ENCODE measurements around the gene MBOAT2. TPM values are rescaled to one million over a fixed set of nuclear protein-coding genes. Genes with fewer than 3 reads are reported as not detected.
"Not testable (repeated sequence)": the region's sequence is repeated elsewhere in the genome, so short reads cannot be mapped to it uniquely, and the experiment has no call there.

MBOAT2 gene
- total and polyA plus RNA-seq, 5 experiments from 2014 or later: 0.82 to 1.8 (median 1.1) TPM; not detected in 1

DNA sequence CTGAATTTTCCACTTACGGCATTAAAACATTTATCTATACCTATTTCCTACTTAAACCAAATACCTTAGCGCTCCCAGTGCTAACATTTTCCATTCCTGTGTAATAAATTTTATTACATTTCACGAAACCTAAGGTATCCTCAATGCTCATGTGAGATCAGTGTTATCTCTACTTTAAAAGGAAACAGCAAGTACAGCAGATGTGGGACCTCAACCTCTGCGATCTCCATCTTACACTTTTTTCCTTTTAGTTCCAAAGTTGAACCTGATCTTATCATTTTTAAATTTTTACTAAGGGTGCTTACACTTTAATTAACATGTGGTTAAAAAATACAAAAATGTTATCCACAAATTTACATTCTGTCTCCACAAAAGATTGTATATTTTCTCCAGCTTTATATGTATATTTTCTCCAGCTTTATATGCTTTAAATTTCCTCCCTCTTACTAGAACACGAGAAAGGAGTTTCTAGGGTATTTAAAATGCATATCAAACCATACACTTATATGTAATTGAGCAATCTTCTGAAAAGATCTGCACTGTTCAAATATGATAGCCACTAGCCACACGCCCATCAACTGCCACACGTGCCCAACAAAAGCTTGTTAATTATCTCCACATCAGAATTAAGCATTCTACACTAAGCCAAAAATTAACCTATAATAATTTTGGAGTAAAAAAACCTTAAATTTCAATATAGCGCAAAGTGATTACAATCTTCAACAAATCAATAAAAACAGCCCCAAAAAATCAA is 38.1 kb downstream of the MBOAT2 start:
- Mint-ChIP-seq H3K27me3 (peaks cover 0 to 9% (median 3%) of the 10 kb centered on the region in 5 donors), H3K9me3 (peaks cover 0 to 10% (median 4%) of the 10 kb centered on the region in 9 donors), H3K36me3 (peaks cover 0 to 7% (median 2%) of the 10 kb centered on the region in 3 donors), H3K4me1 (no peaks in the 10 kb centered on the region), H3K27ac (no peak overlapping the region), H3K4me3 (no peak overlapping the region)
- no peak for ATAC-seq
- POLR2A ChIA-PET: no interaction called here
- DNase-seq: no peak

DNA sequence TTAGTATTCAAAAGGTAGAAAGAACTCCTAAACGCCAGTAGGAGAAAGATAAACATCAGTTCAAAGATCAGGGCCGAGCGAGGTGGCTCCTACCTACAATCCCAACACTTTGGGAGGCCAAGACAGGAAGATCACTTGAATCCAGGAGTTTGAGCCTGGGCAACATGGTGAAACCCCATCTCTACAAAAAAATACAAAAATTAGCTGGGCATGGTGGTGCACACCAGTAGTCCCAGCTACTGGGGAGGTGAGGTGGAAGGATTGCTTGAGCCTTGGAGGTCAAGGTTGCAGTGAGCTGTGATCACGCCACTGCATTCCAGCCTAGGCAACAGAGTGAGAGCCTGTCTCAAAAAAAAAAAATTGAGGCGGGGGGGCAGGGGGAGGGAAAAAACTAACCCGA is 40.6 kb downstream of the MBOAT2 start:
- no peak overlapping the region for H3K4me3 Mint-ChIP-seq
- ATAC-seq: no peak
- H3K9me3 Mint-ChIP-seq: no peaks in the 10 kb centered on the region
- no peaks in the 10 kb centered on the region for H3K4me1 Mint-ChIP-seq
- peaks cover 0 to 4% (median 3%) of the 10 kb centered on the region in 5 donors for H3K27me3 Mint-ChIP-seq
- no peak for DNase-seq
- H3K27ac Mint-ChIP-seq: no peak overlapping the region
- POLR2A ChIA-PET: no interaction called here
- no peaks in the 10 kb centered on the region for H3K36me3 Mint-ChIP-seq

DNA sequence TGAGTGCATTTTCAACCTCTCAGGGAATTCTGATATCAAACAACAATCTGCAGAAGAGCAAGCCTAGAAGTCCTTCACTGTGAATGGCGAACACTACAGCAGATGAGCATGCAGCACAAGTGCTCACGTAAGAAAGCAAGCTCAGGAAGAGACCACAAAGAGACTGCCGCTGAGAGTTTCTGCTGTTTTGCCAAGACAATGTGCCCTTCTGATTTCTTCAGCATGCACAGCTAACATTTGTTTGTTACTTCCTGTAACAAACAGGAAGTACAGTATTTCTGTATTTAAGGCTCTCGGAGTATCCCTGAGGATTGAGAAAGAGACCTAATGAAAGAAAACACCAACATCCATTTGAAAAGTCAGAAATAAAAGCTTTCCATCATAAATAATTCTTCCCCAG is 45.9 kb downstream of the MBOAT2 start:
- Mint-ChIP-seq H3K4me3 (no peak overlapping the region), H3K4me1 (peaks cover 0 to 2% (median 0%) of the 10 kb centered on the region in 4 donors), H3K27me3 (peaks cover 4 to 17% (median 9%) of the 10 kb centered on the region in 5 donors), H3K27ac (no peak overlapping the region), H3K36me3 (peaks cover 3 to 23% (median 14%) of the 10 kb centered on the region in 3 donors), H3K9me3 (peaks cover 10 to 26% (median 18%) of the 10 kb centered on the region in 9 donors)
- POLR2A ChIA-PET: no interaction called here
- ATAC-seq (no peak), DNase-seq (no peak)

DNA sequence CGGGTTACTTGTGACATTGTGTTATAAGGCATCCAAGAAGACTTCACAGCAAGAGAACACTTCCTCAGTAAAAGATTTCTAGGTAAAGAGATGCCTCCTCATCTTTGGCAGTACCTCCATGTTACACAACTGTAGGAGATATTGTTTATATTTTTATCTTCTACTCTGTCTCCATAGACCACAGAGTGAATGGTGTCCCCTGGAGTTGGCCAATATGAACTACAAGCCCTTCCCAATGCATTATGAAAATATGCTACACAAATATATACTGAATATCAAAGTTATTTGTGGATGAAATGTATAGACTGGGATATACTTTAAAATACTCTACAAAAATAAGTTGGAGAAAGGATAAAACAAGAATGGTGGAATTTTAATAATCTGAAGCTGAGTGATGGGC is 46.7 kb downstream of the MBOAT2 start:
- POLR2A ChIA-PET: no interaction called here
- ATAC-seq (no peak), DNase-seq (no peak)
- no peak overlapping the region for H3K4me3 Mint-ChIP-seq
- H3K36me3 Mint-ChIP-seq: peaks cover 3 to 30% (median 17%) of the 10 kb centered on the region in 3 donors
- peaks cover 0 to 2% (median 0%) of the 10 kb centered on the region in 4 donors for H3K4me1 Mint-ChIP-seq
- H3K27me3 Mint-ChIP-seq: peaks cover 8 to 25% (median 14%) of the 10 kb centered on the region in 5 donors
- H3K27ac Mint-ChIP-seq: no peak overlapping the region
- H3K9me3 Mint-ChIP-seq: peaks cover 18 to 35% (median 26%) of the 10 kb centered on the region in 9 donors

DNA sequence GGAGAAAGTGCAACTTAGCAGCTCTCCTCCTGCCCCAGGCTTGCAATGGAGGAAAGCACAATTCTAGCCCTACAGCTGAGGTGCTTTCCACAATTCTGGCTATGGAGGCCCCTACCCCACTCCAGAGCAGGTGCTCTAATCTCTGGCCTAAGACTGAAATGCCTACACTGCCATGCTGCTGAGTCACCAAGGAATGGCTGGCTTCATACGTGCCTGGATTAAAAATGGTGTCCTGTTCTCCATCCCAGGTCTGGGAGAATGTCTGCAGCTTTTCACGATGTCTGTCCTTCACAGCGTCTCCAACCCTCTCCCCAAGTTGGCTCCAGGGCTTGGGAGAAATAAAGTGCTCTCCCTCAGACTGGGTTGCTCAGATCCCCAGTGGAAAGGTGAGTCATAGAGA is 48.5 kb downstream of the MBOAT2 start:
- no peak overlapping the region for H3K4me3 Mint-ChIP-seq
- H3K36me3 Mint-ChIP-seq: peaks cover 3 to 31% (median 17%) of the 10 kb centered on the region in 3 donors
- H3K27ac Mint-ChIP-seq: no peak overlapping the region
- peaks cover 0 to 2% (median 0%) of the 10 kb centered on the region in 4 donors for H3K4me1 Mint-ChIP-seq
- H3K9me3 Mint-ChIP-seq: peaks cover 18 to 50% (median 28%) of the 10 kb centered on the region in 9 donors
- no peak for DNase-seq
- H3K27me3 Mint-ChIP-seq: peaks cover 8 to 34% (median 16%) of the 10 kb centered on the region in 5 donors
- POLR2A ChIA-PET: no interaction called here
- no peak for ATAC-seq

DNA sequence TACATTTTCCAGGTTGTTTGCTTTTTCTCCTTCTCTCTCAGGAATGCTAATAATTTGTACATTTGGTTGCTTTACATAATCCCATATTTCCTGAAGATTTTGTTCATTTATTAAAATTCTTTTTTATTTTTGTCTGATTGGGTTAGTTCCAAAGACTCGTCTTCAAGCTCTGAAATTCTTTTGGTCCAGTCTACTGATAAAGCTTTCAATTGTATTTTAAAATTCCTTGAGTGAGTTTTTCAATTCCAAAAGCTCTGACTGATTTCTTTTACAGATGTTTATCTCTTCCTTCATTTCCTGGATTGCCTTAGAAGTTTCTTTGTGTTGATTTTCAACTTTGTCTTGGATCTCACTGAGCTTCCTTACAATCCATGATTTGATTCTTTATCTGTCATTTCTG is 50.0 kb downstream of the MBOAT2 start:
- H3K4me3 Mint-ChIP-seq: no peak overlapping the region
- H3K27ac Mint-ChIP-seq: no peak overlapping the region
- H3K27me3 Mint-ChIP-seq: peaks cover 8 to 33% (median 16%) of the 10 kb centered on the region in 5 donors
- peaks cover 3 to 33% (median 17%) of the 10 kb centered on the region in 3 donors for H3K36me3 Mint-ChIP-seq
- POLR2A ChIA-PET: no interaction called here
- peaks cover 0 to 2% (median 0%) of the 10 kb centered on the region in 4 donors for H3K4me1 Mint-ChIP-seq
- no peak for ATAC-seq
- H3K9me3 Mint-ChIP-seq: peaks cover 22 to 55% (median 34%) of the 10 kb centered on the region in 9 donors
- DNase-seq: no peak

DNA sequence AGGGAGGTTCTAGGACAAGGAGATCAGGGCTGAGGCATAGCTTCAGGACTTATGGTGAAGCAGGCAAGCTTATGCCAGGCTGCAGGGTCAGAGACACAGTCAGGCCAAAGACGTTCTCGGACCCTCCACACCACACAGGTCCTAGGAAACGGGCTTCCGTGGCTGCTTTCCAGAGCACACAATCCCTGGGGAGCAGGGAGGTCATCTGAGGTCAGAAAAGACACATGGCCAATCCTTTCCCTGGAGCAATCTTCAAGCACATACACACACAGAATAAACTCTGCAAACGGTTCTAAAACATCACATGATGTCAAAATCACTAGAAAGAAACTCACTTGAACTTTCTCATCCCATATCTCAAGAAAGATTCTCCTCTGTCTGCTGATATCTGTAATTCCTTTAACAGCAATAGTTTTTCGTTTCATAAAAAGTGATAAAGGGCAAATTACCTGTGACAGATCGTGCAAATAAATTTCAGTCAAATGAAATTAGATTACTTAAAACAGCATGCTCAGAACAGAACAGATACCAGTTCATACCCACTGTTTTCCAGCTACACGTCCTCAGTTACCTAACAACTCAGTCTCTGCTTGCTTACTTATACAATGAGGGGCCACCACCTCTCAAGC is 63.9 kb downstream of the MBOAT2 start:
- Mint-ChIP-seq H3K9me3 (no peaks in the 10 kb centered on the region), H3K4me3 (no peak overlapping the region), H3K27ac (no peak overlapping the region), H3K27me3 (peaks cover 0 to 6% (median 0%) of the 10 kb centered on the region in 5 donors), H3K36me3 (no peaks in the 10 kb centered on the region), H3K4me1 (no peaks in the 10 kb centered on the region)
- no peak for DNase-seq
- ATAC-seq: no peak
- POLR2A ChIA-PET: no interaction called here

DNA sequence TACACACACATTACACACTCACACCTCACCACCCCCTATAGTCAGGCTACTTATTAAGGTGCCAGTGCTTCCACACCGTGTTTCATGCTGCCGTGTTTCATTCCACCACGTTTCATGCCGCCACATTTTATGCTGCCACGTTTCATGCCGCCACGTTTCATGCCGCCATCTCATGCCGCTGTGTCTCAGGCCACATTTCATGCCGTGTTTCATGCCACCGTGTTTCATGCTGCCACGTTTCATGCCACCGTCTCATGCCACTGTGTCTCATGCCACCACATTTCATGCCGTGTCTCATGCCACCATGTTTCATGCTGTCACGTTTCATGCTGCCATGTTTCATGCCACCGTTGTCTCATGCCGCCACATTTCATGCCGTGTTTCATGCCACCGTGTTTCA is 65.1 kb downstream of the MBOAT2 start:
- H3K27ac Mint-ChIP-seq: peak overlapping the region in 1 of 10 donors; percentile 39
- peaks cover 0 to 6% (median 0%) of the 10 kb centered on the region in 5 donors for H3K27me3 Mint-ChIP-seq
- ATAC-seq (no peak), DNase-seq (no peak)
- POLR2A ChIA-PET: no interaction called here
- no peaks in the 10 kb centered on the region for H3K4me1 Mint-ChIP-seq
- no peak overlapping the region for H3K4me3 Mint-ChIP-seq
- H3K9me3 Mint-ChIP-seq: no peaks in the 10 kb centered on the region
- no peaks in the 10 kb centered on the region for H3K36me3 Mint-ChIP-seq

DNA sequence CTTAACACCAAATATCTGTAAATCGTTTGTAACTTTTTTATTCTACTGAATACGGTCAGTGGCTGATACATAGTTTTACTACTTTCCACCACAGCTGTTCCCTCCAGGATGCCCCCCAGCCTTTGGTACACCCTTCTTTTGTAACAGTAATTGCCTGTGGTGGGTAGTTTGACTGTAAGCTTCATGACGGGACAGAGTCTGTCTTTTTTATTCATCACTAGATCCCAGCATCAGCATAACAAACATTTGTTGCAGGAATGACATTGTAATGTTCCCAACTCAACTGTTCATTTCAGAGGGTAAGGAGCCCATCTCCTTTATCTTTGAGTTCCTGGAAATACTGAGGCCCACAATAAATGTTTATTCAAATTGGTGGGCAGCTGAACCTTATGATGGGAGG is 67.5 kb downstream of the MBOAT2 start:
- POLR2A ChIA-PET: no interaction called here
- Mint-ChIP-seq H3K4me1 (no peaks in the 10 kb centered on the region), H3K27ac (no peak overlapping the region), H3K4me3 (no peak overlapping the region), H3K9me3 (peaks cover 0 to 3% (median 0%) of the 10 kb centered on the region in 9 donors), H3K36me3 (no peaks in the 10 kb centered on the region), H3K27me3 (peaks cover 0 to 13% (median 0%) of the 10 kb centered on the region in 5 donors)
- DNase-seq: no peak
- ATAC-seq: no peak

DNA sequence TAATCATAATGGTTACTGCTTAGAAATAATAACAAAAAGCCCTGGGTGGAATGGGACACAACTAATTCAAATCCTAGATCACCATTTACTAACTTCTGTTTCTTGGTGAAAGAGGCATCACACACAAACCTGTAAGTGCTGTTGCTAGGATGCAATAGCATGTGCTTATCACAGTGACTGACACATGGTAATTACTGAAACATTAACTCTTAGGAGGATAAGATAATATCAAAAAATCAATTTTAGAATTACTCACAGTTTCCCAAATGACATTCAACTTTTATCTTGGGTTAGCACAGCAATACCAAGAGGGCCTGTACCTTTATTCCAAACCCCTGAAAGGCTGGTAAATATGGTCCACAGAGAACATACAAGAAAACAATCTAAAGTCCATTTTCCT is 69.1 kb downstream of the MBOAT2 start:
- H3K27ac Mint-ChIP-seq: no peak overlapping the region
- DNase-seq (no peak), ATAC-seq (no peak)
- peaks cover 0 to 4% (median 0%) of the 10 kb centered on the region in 3 donors for H3K36me3 Mint-ChIP-seq
- H3K27me3 Mint-ChIP-seq: peaks cover 0 to 13% (median 0%) of the 10 kb centered on the region in 5 donors
- POLR2A ChIA-PET: no interaction called here
- peaks cover 0 to 3% (median 0%) of the 10 kb centered on the region in 9 donors for H3K9me3 Mint-ChIP-seq
- no peaks in the 10 kb centered on the region for H3K4me1 Mint-ChIP-seq
- no peak overlapping the region for H3K4me3 Mint-ChIP-seq

DNA sequence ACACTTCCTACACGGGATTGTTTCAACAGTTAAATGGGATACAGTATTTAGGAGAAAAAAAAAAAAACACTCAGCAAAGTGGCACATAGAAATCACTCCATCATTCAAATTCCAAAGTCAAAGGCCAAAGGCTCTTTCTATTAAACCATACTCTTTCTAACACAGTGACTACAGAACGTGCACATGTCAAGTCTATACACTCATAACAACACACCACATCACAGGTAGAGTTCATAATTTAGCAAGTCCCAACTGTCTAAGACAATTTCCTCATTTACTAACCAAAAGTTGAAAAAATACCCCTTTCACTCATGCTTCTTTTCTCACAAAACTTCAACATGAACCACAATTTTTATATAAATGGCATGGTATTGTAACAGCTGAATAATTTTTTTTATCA is 70.8 kb downstream of the MBOAT2 start:
- POLR2A ChIA-PET: no interaction called here
- Mint-ChIP-seq H3K36me3 (peaks cover 0 to 4% (median 0%) of the 10 kb centered on the region in 3 donors), H3K27me3 (peaks cover 0 to 16% (median 5%) of the 10 kb centered on the region in 5 donors), H3K9me3 (peaks cover 0 to 3% (median 0%) of the 10 kb centered on the region in 9 donors), H3K4me3 (no peak overlapping the region), H3K27ac (no peak overlapping the region), H3K4me1 (no peaks in the 10 kb centered on the region)
- no peak for DNase-seq
- no peak for ATAC-seq

DNA sequence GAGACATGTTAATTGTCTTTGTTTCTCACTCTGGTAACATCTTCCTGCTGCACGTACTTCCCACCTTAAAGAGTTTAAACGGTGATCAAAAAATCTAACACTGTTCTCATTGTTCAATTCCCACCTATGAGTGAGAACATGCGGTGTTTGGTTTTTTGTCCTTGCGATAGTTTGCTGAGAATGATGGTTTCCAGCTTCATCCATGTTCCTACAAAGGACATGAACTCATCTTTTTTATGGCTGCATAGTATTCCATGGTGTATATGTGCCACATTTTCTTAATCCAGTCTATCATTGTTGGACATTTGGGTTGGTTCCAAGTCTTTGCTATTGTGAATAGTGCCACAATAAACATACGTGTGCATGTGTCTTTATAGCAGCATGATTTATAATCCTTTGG is 73.3 kb downstream of the MBOAT2 start:
- peaks cover 1 to 25% (median 9%) of the 10 kb centered on the region in 5 donors for H3K27me3 Mint-ChIP-seq
- DNase-seq, POLR2A ChIA-PET, H3K36me3 Mint-ChIP-seq, H3K4me1 Mint-ChIP-seq, H3K4me3 Mint-ChIP-seq, H3K9me3 Mint-ChIP-seq, ATAC-seq, H3K27ac Mint-ChIP-seq: not testable (repeated sequence)

DNA sequence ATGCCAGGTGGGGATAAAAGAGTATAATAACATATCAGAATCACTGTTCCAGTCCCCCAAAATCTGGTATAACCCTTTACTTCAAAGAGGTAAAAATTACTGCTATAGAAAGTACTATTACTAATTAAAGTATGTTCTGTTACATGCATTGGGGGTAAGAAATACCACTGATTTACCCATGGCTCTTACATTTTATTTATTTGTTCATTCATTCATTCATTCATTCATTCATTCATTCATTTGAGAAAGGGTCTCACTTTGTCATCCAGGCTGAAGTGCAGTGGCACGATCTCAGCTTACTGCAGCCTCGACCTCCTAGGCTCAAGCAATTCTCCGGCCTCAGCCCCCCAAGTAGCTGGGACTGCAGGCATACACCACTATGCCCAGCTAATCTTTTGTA is 74.4 kb downstream of the MBOAT2 start:
- ATAC-seq (no peak), DNase-seq (no peak)
- peaks cover 0 to 3% (median 0%) of the 10 kb centered on the region in 9 donors for H3K9me3 Mint-ChIP-seq
- H3K4me3 Mint-ChIP-seq: no peak overlapping the region
- H3K36me3 Mint-ChIP-seq: peaks cover 0 to 4% (median 0%) of the 10 kb centered on the region in 3 donors
- no peaks in the 10 kb centered on the region for H3K4me1 Mint-ChIP-seq
- H3K27ac Mint-ChIP-seq: no peak overlapping the region
- peaks cover 1 to 25% (median 9%) of the 10 kb centered on the region in 5 donors for H3K27me3 Mint-ChIP-seq
- POLR2A ChIA-PET: no interaction called here

All from naive thymus-derived CD8-positive, alpha-beta T cell (primary cell).